Sigmoid colon (tissue), 4 donors: ENCODE measurements around the gene KRT31.

ENCODE experiments used
- POLR2A ChIP-seq, 2 donors: fragments of 450-650 bp; IDR thresholded peaks; one replicate each; pipeline ENCODE4 v1.6.1; 2016; ENCODE audit warnings: antibody characterized with exemption in 2 of 2, mild to moderate bottlenecking in 2 of 2, moderate library complexity in 2 of 2
- POLR2AphosphoS5 ChIP-seq, 4 donors: sonication (generic); formaldehyde crosslinking; IDR thresholded peaks; one replicate each; pipeline ENCODE4 v1.6.1; 2017; ENCODE audit warnings: antibody characterized with exemption in 4 of 4
- TF ChIP-seq, protein P1 (sequence below), 4 experiments: fragments of 450-650 bp in 3 of 4; fragments of 200-600 bp in 1 of 4; IDR thresholded peaks; one replicate each; pipeline ENCODE4 v1.5.1; 2016 to 2019; ENCODE audit warnings: antibody characterized with exemption in 4 of 4, mild to moderate bottlenecking in 3 of 4, moderate library complexity in 2 of 4

DNA sequence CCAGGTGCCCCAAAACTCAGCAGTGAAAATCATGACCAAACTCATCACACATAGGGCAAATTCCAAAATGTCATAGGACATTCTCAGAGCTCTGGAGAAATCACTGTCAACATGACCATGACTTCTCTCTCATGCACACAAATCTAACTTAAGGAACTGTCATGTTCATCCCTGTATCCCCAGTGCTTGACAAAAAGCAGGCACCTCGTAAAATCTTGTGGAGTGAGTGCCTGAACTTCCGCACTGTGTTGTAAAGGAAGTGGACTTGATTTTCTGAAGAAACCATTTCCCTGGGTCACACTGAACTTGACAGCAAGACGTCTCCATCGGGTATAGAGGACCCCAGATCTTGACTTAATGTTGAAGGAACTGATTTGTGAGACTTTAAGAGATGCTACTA, 24.2 kb upstream of the KRT31 start:
- TF ChIP-seq, protein P1, sequence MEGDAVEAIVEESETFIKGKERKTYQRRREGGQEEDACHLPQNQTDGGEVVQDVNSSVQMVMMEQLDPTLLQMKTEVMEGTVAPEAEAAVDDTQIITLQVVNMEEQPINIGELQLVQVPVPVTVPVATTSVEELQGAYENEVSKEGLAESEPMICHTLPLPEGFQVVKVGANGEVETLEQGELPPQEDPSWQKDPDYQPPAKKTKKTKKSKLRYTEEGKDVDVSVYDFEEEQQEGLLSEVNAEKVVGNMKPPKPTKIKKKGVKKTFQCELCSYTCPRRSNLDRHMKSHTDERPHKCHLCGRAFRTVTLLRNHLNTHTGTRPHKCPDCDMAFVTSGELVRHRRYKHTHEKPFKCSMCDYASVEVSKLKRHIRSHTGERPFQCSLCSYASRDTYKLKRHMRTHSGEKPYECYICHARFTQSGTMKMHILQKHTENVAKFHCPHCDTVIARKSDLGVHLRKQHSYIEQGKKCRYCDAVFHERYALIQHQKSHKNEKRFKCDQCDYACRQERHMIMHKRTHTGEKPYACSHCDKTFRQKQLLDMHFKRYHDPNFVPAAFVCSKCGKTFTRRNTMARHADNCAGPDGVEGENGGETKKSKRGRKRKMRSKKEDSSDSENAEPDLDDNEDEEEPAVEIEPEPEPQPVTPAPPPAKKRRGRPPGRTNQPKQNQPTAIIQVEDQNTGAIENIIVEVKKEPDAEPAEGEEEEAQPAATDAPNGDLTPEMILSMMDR (IDR thresholded peaks at IDR 0.05) = no peak
- TF ChIP-seq POLR2A (IDR thresholded peaks at IDR 0.05) = no peak
- TF ChIP-seq POLR2AphosphoS5 (IDR thresholded peaks at IDR 0.05) = peak in 3 of 4 donors; percentile 49 to 73 (median 66)
